Liver (tissue), 9 donors: ENCODE data around the gene EXD3. TPM values are rescaled to one million over a fixed set of nuclear protein-coding genes. Genes with fewer than 3 reads are reported as not detected.
A peak's percentile ranks its signal among the peaks of the same experiment; 100 is the strongest.

Experiments used
- DNase-seq: peaks from one replicate; pipeline ENCODE4 v3.0.0-alpha.2; 2017; ENCODE audit warnings: low spot score
- H3K27ac ChIP-seq, 2 donors: one replicate each; pipeline ENCODE4 v1.7.0; 2013; ENCODE audit warnings: inconsistent platforms in 2 of 2, low read length in 2 of 2, control low read depth in 1 of 2, low read depth in 1 of 2, mild to moderate bottlenecking in 1 of 2
- H3K27me3 ChIP-seq, 4 donors: one replicate each; pipeline versions ENCODE4 v1.6.1 to v1.7.0; 2013; ENCODE audit warnings: low read length in 3 of 4, inconsistent platforms in 1 of 4, mild to moderate bottlenecking in 1 of 4, moderate library complexity in 1 of 4; ENCODE audit not compliant: control insufficient read depth in 4 of 4, insufficient read depth in 4 of 4
- H3K36me3 ChIP-seq, 4 donors: one replicate each; pipeline versions ENCODE4 v1.6.1 to v1.7.0; 2013; ENCODE audit warnings: low read length in 3 of 4, mild to moderate bottlenecking in 3 of 4, low read depth in 1 of 4, moderate library complexity in 1 of 4; ENCODE audit not compliant: control insufficient read depth in 4 of 4, insufficient read depth in 3 of 4
- H3K4me1 ChIP-seq, 4 donors: one replicate each; pipeline versions ENCODE4 v1.6.1 to v1.7.0; 2013; ENCODE audit warnings: low read length in 3 of 4, mild to moderate bottlenecking in 3 of 4, moderate library complexity in 1 of 4; ENCODE audit not compliant: control insufficient read depth in 4 of 4, insufficient read depth in 4 of 4
- H3K4me3 ChIP-seq, 3 donors: one replicate each; pipeline versions ENCODE4 v1.6.1 to v1.7.0; 2013; ENCODE audit warnings: low read length in 3 of 3, control low read depth in 1 of 3, low read depth in 1 of 3, mild to moderate bottlenecking in 1 of 3
- H3K9ac ChIP-seq, 2 donors: one replicate each; pipeline ENCODE4 v1.7.0; 2013; ENCODE audit warnings: low read length in 2 of 2, mild to moderate bottlenecking in 2 of 2, moderate library complexity in 2 of 2, control low read depth in 1 of 2, low read depth in 1 of 2
- H3K9me3 ChIP-seq, 4 donors: one replicate each; pipeline versions ENCODE4 v1.6.1 to v1.7.0; 2013; ENCODE audit warnings: low read length in 3 of 4; ENCODE audit not compliant: control insufficient read depth in 4 of 4
- CTCF ChIP-seq: fragments of 150-350 bp; IDR thresholded peaks from 2 replicates; pipeline ENCODE4 v1.5.1; 2017; ENCODE audit warnings: improper control_type of control experiment, low read depth, low read length; ENCODE audit not compliant: missing input control
- EGR1 ChIP-seq, 2 donors: IDR thresholded peaks; 2 replicates each; pipeline ENCODE4 v1.6.1; 2016 to 2018; ENCODE audit warnings: antibody characterized with exemption in 2 of 2, low read depth in 2 of 2
- FOXA1 ChIP-seq: IDR thresholded peaks from 2 replicates; pipeline ENCODE4 v1.6.1; 2016; ENCODE audit warnings: antibody characterized with exemption
- FOXA2 ChIP-seq: IDR thresholded peaks from 2 replicates; pipeline ENCODE4 v1.6.1; 2016; ENCODE audit warnings: antibody characterized with exemption
- HNF4A ChIP-seq, 2 donors: conservative IDR thresholded peaks; 2 replicates each; pipeline ENCODE4 v1.6.1; 2016; ENCODE audit warnings: antibody characterized with exemption in 2 of 2, mild to moderate bottlenecking in 2 of 2
- HNF4G ChIP-seq: IDR thresholded peaks from 2 replicates; pipeline ENCODE4 v1.6.1; 2016; ENCODE audit warnings: antibody characterized with exemption
- JUND ChIP-seq, 2 donors: IDR thresholded peaks; 2 replicates each; pipeline ENCODE4 v1.6.1; 2016; ENCODE audit warnings: antibody characterized with exemption in 2 of 2
- MAX ChIP-seq: IDR thresholded peaks from 2 replicates; pipeline ENCODE4 v1.6.1; 2016; ENCODE audit warnings: antibody characterized with exemption
- NR2F2 ChIP-seq: IDR thresholded peaks from 2 replicates; pipeline ENCODE4 v1.6.1; 2016; ENCODE audit warnings: antibody characterized with exemption
- REST ChIP-seq: IDR thresholded peaks from 2 replicates; pipeline ENCODE4 v1.6.1; 2016; ENCODE audit warnings: antibody characterized with exemption, mild to moderate bottlenecking
- RXRA ChIP-seq, 2 donors: IDR thresholded peaks; 2 replicates each; pipeline ENCODE4 v1.6.1; 2017 to 2018; ENCODE audit warnings: antibody characterized with exemption in 2 of 2, mild to moderate bottlenecking in 1 of 2
- TAF1 ChIP-seq: conservative IDR thresholded peaks from 2 replicates; pipeline ENCODE4 v1.6.1; 2016; ENCODE audit warnings: antibody characterized with exemption, mild to moderate bottlenecking
- YY1 ChIP-seq: IDR thresholded peaks from 2 replicates; pipeline ENCODE4 v1.6.1; 2016; ENCODE audit warnings: antibody characterized with exemption, mild to moderate bottlenecking
- ZBTB33 ChIP-seq: IDR thresholded peaks from 2 replicates; pipeline ENCODE4 v1.6.1; 2016; ENCODE audit warnings: antibody characterized with exemption
- WGBS: extraction: QIAGEN DNeasy Blood & Tissue Kit; methylation state at CpG from one replicate; pipeline ENCODE4 v1.1.7; 2013; 5-methylcytosine and 5-hydroxymethylcytosine counted together
- polyA plus RNA-seq, 2 donors: library from polyadenylated mRNA; stranded (reverse) in 1 of 2; unstranded in 1 of 2; fragments of 200-250 nt in 1 of 2; fragments of >200 nt in 1 of 2; fragmentation: Nextera tagmentation in 1 of 2; extraction: Ambion mirVana in 1 of 2; gene quantifications; one replicate each; pipeline versions ENCODE4 v1.2.1 to v1.2.3, GENCODE V29; 2013 to 2015
- total RNA-seq, 2 donors: library from RNA; depleted of rRNA; stranded (reverse); fragments of >200 nt; gene quantifications; one replicate each; pipeline ENCODE4 v1.2.3, GENCODE V29; 2014
- donor health status: healthy.
- donor health status: healthy.
- donor health status: healthy.
- donor health status: healthy.
- donor health status: healthy.

Gene EXD3
- total and polyA plus RNA-seq, 4 donors: 2.5 to 6.7 (median 3.7) TPM

GRCh38 chr9:137314561-137315560 is 108.1 kb downstream of the EXD3 start:
- Histone ChIP-seq H3K36me3 (no peaks in the 10 kb centered on the region), H3K4me3 (no peak overlapping the region), H3K9ac (no peak overlapping the region), H3K27ac (no peak overlapping the region), H3K27me3 (no peaks in the 10 kb centered on the region), H3K4me1 (peaks cover 3 to 9% (median 5%) of the 10 kb centered on the region in 4 donors), H3K9me3 (no peaks in the 10 kb centered on the region)
- 74% methylated on average over 42 of the region's 42 CpGs for WGBS
- TF ChIP-seq FOXA1 (no peak), YY1 (no peak), HNF4A (conservative IDR thresholded peaks at IDR 0.05) (no peak), RXRA (IDR thresholded peaks at IDR 0.05) (no peak)
- DNase-seq: peak; percentile 32

- Histone ChIP-seq H3K27me3 (no peaks in the 10 kb centered on the region), H3K9ac (no peak overlapping the region), H3K4me1 (peaks cover 3 to 9% (median 5%) of the 10 kb centered on the region in 4 donors), H3K36me3 (no peaks in the 10 kb centered on the region), H3K27ac (no peak overlapping the region), H3K4me3 (no peak overlapping the region), H3K9me3 (no peaks in the 10 kb centered on the region)
- DNase-seq: no peak
- TF ChIP-seq NR2F2: no peak
- TF ChIP-seq MAX: no peak
- no peak for TF ChIP-seq REST
- TF ChIP-seq TAF1: no peak
- no peak for TF ChIP-seq EGR1 (IDR thresholded peaks at IDR 0.05; ENCODE audit: low read depth in 2 of 2)
- 81% methylated on average over 24 of the region's 24 CpGs for WGBS
Observed at GRCh38 chr9:137313956-137314560, 108.9 kb downstream of the EXD3 start.

GRCh38 chr9:137313326-137313936 is 109.5 kb downstream of the EXD3 start:
- Histone ChIP-seq H3K9me3 (no peaks in the 10 kb centered on the region), H3K9ac (no peak overlapping the region), H3K27ac (no peak overlapping the region), H3K36me3 (no peaks in the 10 kb centered on the region), H3K4me3 (no peak overlapping the region), H3K27me3 (no peaks in the 10 kb centered on the region), H3K4me1 (peaks cover 3 to 9% (median 5%) of the 10 kb centered on the region in 4 donors)
- DNase-seq: peak; percentile 34
- WGBS: 83% methylated on average over 9 of the region's 9 CpGs
- TF ChIP-seq JUND (IDR thresholded peaks at IDR 0.05) (no peak), MAX (no peak), FOXA2 (no peak), YY1 (no peak), ZBTB33 (no peak), CTCF (no peak), HNF4G (no peak)
